Immature natural killer cell (primary cell): ENCODE data around the gene MAEA. TPM values are rescaled to one million over a fixed set of nuclear protein-coding genes. Genes with fewer than 3 reads are reported as not detected.
A peak's percentile ranks its signal among the peaks of the same experiment; 100 is the strongest.

Experiments used
- DNase-seq, 3 donors: peaks; one replicate each; pipeline ENCODE4 v3.0.0; 2022; ENCODE audit warnings: mixed read lengths in 1 of 3
- H3K27ac Mint-ChIP-seq, 6 donors: one replicate each; pipeline ENCODE4 v1.8.0; 2020; ENCODE audit warnings: mixed read lengths in 6 of 6, mild to moderate bottlenecking in 5 of 6, inconsistent platforms in 4 of 6, moderate library complexity in 3 of 6
- H3K27me3 Mint-ChIP-seq, 3 donors: one replicate each; pipeline ENCODE4 v1.8.0; 2020 to 2021; ENCODE audit warnings: low read depth in 3 of 3, mild to moderate bottlenecking in 3 of 3, mixed read lengths in 3 of 3, moderate library complexity in 3 of 3, inconsistent platforms in 1 of 3
- H3K36me3 Mint-ChIP-seq, 3 donors: one replicate each; pipeline ENCODE4 v1.8.0; 2020; ENCODE audit warnings: mixed read lengths in 3 of 3, inconsistent platforms in 2 of 3, mild to moderate bottlenecking in 2 of 3
- H3K4me1 Mint-ChIP-seq, 2 donors: one replicate each; pipeline ENCODE4 v1.8.0; 2020; ENCODE audit warnings: inconsistent platforms in 2 of 2, mild to moderate bottlenecking in 2 of 2, mixed read lengths in 2 of 2, moderate library complexity in 1 of 2
- H3K4me3 Mint-ChIP-seq, 5 donors: one replicate each; pipeline ENCODE4 v1.8.0; 2020; ENCODE audit warnings: mild to moderate bottlenecking in 5 of 5, mixed read lengths in 5 of 5, inconsistent platforms in 3 of 5, moderate library complexity in 3 of 5
- H3K9me3 Mint-ChIP-seq, 6 donors: one replicate each; pipeline ENCODE4 v1.8.0; 2020; ENCODE audit warnings: mild to moderate bottlenecking in 6 of 6, mixed read lengths in 6 of 6, inconsistent platforms in 4 of 6, moderate library complexity in 3 of 6
- polyA plus RNA-seq, 3 donors: library from polyadenylated mRNA; unstranded; fragments of 300-500 nt; fragmentation: Illumina TruSeq; gene quantifications; one replicate each; pipeline ENCODE4 v1.2.3, GENCODE V29; 2021

MAEA gene
- polyA plus RNA-seq, 3 donors from 2014 or later, result 60.7 to 76.0 (median 72.9) TPM

- Mint-ChIP-seq H3K27me3 (peaks cover 3 to 15% (median 10%) of the 10 kb centered on the region in 3 donors), H3K9me3 (no peaks in the 10 kb centered on the region), H3K27ac (peak overlapping the region; percentile 73 to 98 (median 96)), H3K36me3 (peaks cover 0 to 8% (median 7%) of the 10 kb centered on the region in 3 donors), H3K4me1 (peaks cover 39 to 46% of the 10 kb centered on the region in 2 donors), H3K4me3 (peak overlapping the region in 4 of 5 donors; percentile 27 to 91 (median 78))
- no peak for DNase-seq
These were observed 59.1 kb downstream of the MAEA start for GRCh38 chr4:1348746-1349145.

- peaks cover 0 to 8% (median 7%) of the 10 kb centered on the region in 3 donors for H3K36me3 Mint-ChIP-seq
- H3K4me3 Mint-ChIP-seq, result peak overlapping the region in 2 of 5 donors; percentile 21 to 27
- peak overlapping the region in 5 of 6 donors; percentile 73 to 96 (median 96) for H3K27ac Mint-ChIP-seq
- H3K9me3 Mint-ChIP-seq, result no peaks in the 10 kb centered on the region
- DNase-seq, result no peak
- H3K4me1 Mint-ChIP-seq, result peaks cover 37 to 43% of the 10 kb centered on the region in 2 donors
- peaks cover 3 to 15% (median 10%) of the 10 kb centered on the region in 3 donors for H3K27me3 Mint-ChIP-seq
These were observed 59.9 kb downstream of the MAEA start for GRCh38 chr4:1349359-1350168.

GRCh38 chr4:1350169-1350520 is 60.5 kb downstream of the MAEA start:
- Mint-ChIP-seq H3K9me3 (no peaks in the 10 kb centered on the region), H3K27me3 (peaks cover 3 to 13% (median 5%) of the 10 kb centered on the region in 3 donors), H3K27ac (peak overlapping the region in 2 of 6 donors; percentile 20 to 64), H3K4me3 (peak overlapping the region in 1 of 5 donors; percentile 21), H3K4me1 (peaks cover 32 to 37% of the 10 kb centered on the region in 2 donors), H3K36me3 (peaks cover 0 to 8% (median 7%) of the 10 kb centered on the region in 3 donors)
- DNase-seq, result no peak

- Mint-ChIP-seq H3K9me3 (no peaks in the 10 kb centered on the region), H3K36me3 (peaks cover 0 to 8% (median 7%) of the 10 kb centered on the region in 3 donors), H3K4me1 (peaks cover 27 to 28% of the 10 kb centered on the region in 2 donors), H3K27me3 (peaks cover 0 to 4% (median 0%) of the 10 kb centered on the region in 3 donors), H3K4me3 (no peak overlapping the region), H3K27ac (peak overlapping the region; percentile 26 to 76 (median 64))
- peak; percentile 79 to 83 (median 82) for DNase-seq
These were observed 62.3 kb downstream of the MAEA start for GRCh38 chr4:1351854-1352566.

- no peak overlapping the region for H3K27ac Mint-ChIP-seq
- peaks cover 0 to 8% (median 7%) of the 10 kb centered on the region in 3 donors for H3K36me3 Mint-ChIP-seq
- H3K9me3 Mint-ChIP-seq, result no peaks in the 10 kb centered on the region
- no peak overlapping the region for H3K4me3 Mint-ChIP-seq
- no peak for DNase-seq
- H3K27me3 Mint-ChIP-seq, result peaks cover 0 to 1% (median 0%) of the 10 kb centered on the region in 3 donors
- H3K4me1 Mint-ChIP-seq, result peaks cover 27% of the 10 kb centered on the region in 2 donors
These were observed 62.8 kb downstream of the MAEA start for GRCh38 chr4:1352567-1352900.

- H3K4me1 Mint-ChIP-seq, result peaks cover 18 to 19% of the 10 kb centered on the region in 2 donors
- H3K27ac Mint-ChIP-seq, result no peak overlapping the region
- no peaks in the 10 kb centered on the region for H3K27me3 Mint-ChIP-seq
- H3K36me3 Mint-ChIP-seq, result peaks cover 0 to 8% (median 7%) of the 10 kb centered on the region in 3 donors
- H3K9me3 Mint-ChIP-seq, result no peaks in the 10 kb centered on the region
- H3K4me3 Mint-ChIP-seq, result no peak overlapping the region
- no peak for DNase-seq
These were observed 63.7 kb downstream of the MAEA start for GRCh38 chr4:1353186-1354055.

GRCh38 chr4:1354136-1354982 is 64.7 kb downstream of the MAEA start:
- Mint-ChIP-seq H3K27me3 (peaks cover 0 to 2% (median 0%) of the 10 kb centered on the region in 3 donors), H3K4me3 (no peak overlapping the region), H3K4me1 (peaks cover 8 to 9% of the 10 kb centered on the region in 2 donors), H3K27ac (no peak overlapping the region), H3K9me3 (no peaks in the 10 kb centered on the region), H3K36me3 (peaks cover 0 to 4% (median 0%) of the 10 kb centered on the region in 3 donors)
- no peak for DNase-seq

GRCh38 chr4:1354983-1355275 is 65.2 kb downstream of the MAEA start:
- Mint-ChIP-seq H3K9me3 (no peaks in the 10 kb centered on the region), H3K27me3 (peaks cover 0 to 2% (median 0%) of the 10 kb centered on the region in 3 donors), H3K4me3 (no peak overlapping the region), H3K36me3 (peaks cover 0 to 4% (median 0%) of the 10 kb centered on the region in 3 donors), H3K4me1 (peaks cover 8 to 9% of the 10 kb centered on the region in 2 donors), H3K27ac (no peak overlapping the region)
- DNase-seq, result no peak

GRCh38 chr4:1355378-1355777 is 65.7 kb downstream of the MAEA start:
- H3K27me3 Mint-ChIP-seq, result peaks cover 0 to 2% (median 0%) of the 10 kb centered on the region in 3 donors
- H3K4me3 Mint-ChIP-seq, result no peak overlapping the region
- peaks cover 0 to 4% (median 0%) of the 10 kb centered on the region in 3 donors for H3K36me3 Mint-ChIP-seq
- no peak overlapping the region for H3K27ac Mint-ChIP-seq
- peaks cover 8 to 9% of the 10 kb centered on the region in 2 donors for H3K4me1 Mint-ChIP-seq
- no peak for DNase-seq
- no peaks in the 10 kb centered on the region for H3K9me3 Mint-ChIP-seq

- Mint-ChIP-seq H3K36me3 (peaks cover 0 to 4% (median 0%) of the 10 kb centered on the region in 3 donors), H3K27ac (no peak overlapping the region), H3K4me1 (peaks cover 5 to 7% of the 10 kb centered on the region in 2 donors), H3K9me3 (no peaks in the 10 kb centered on the region), H3K27me3 (peaks cover 0 to 2% (median 0%) of the 10 kb centered on the region in 3 donors), H3K4me3 (no peak overlapping the region)
- DNase-seq, result peak; percentile 26 to 30 (median 27)
These were observed 66.7 kb downstream of the MAEA start for GRCh38 chr4:1356181-1356998.

GRCh38 chr4:1357356-1358248 is 67.9 kb downstream of the MAEA start:
- Mint-ChIP-seq H3K9me3 (no peaks in the 10 kb centered on the region), H3K27me3 (peaks cover 0 to 2% (median 0%) of the 10 kb centered on the region in 3 donors), H3K4me3 (no peak overlapping the region), H3K27ac (no peak overlapping the region), H3K4me1 (no peaks in the 10 kb centered on the region), H3K36me3 (peaks cover 0 to 4% (median 0%) of the 10 kb centered on the region in 3 donors)
- no peak for DNase-seq
